Common myeloid progenitor, CD34-positive (primary cell): ENCODE measurements around the gene EGFL7.
A peak's percentile ranks its signal among the peaks of the same experiment; 100 is the strongest.

Source experiments
- CTCF ChIA-PET: fragments of 350-600 bp; sonication (Branson Sonifier 250); formaldehyde crosslinking; loops from one replicate; lab custom pipeline; 2021; ENCODE audit warnings: antibody characterized with exemption; lab: Charles Lee
- POLR2A ChIA-PET: fragments of 350-600 bp; sonication (Branson Sonifier 250); formaldehyde crosslinking; loops from one replicate; lab custom pipeline; 2021; ENCODE audit warnings: antibody characterized with exemption; lab: Charles Lee
- DNase-seq, 3 donors: peaks; one replicate each; pipeline versions ENCODE4 v3.0.0 to v3.0.0-alpha.2; 2013
- H3K27ac ChIP-seq, 2 experiments: 1 replicate in 1 of 2; 2 replicates in 1 of 2; pipeline ENCODE4 v1.7.0; 2013; ENCODE audit warnings: inconsistent platforms in 2 of 2, low read length in 2 of 2, mild to moderate bottlenecking in 2 of 2, low read depth in 1 of 2, moderate library complexity in 1 of 2; ENCODE audit not compliant: severe bottlenecking in 2 of 2, insufficient read depth in 1 of 2, poor library complexity in 1 of 2
- H3K27me3 ChIP-seq, 5 experiments: replicated peaks in 2 of 5; 1 replicate in 3 of 5; 2 replicates in 2 of 5; pipeline versions ENCODE4 v1.6.1 to v1.7.0; 2013; ENCODE audit warnings: low read length in 4 of 5, mild to moderate bottlenecking in 2 of 5, moderate library complexity in 2 of 5, inconsistent platforms in 1 of 5; ENCODE audit not compliant: insufficient read depth in 5 of 5, control insufficient read depth in 4 of 5
- H3K36me3 ChIP-seq, 4 experiments: 1 replicate in 2 of 4; 2 replicates in 2 of 4; pipeline versions ENCODE4 v1.6.1 to v1.7.0; 2013; ENCODE audit warnings: low read length in 3 of 4, control low read depth in 1 of 4, mild to moderate bottlenecking in 1 of 4; ENCODE audit not compliant: control insufficient read depth in 4 of 4, insufficient read depth in 4 of 4
- H3K4me1 ChIP-seq, 4 experiments: 1 replicate in 3 of 4; 2 replicates in 1 of 4; pipeline versions ENCODE4 v1.6.1 to v1.7.1; 2013; ENCODE audit warnings: low read length in 3 of 4, mild to moderate bottlenecking in 3 of 4, control low read depth in 1 of 4, inconsistent platforms in 1 of 4, moderate library complexity in 1 of 4; ENCODE audit not compliant: control insufficient read depth in 4 of 4, insufficient read depth in 4 of 4; ENCODE audit errors: control extremely low read depth in 1 of 4
- H3K4me3 ChIP-seq, 7 experiments: 1 replicate in 4 of 7; 2 replicates in 3 of 7; pipeline versions ENCODE4 v1.5.1 to v1.7.0; 2013; ENCODE audit warnings: mild to moderate bottlenecking in 7 of 7, low read length in 6 of 7, moderate library complexity in 6 of 7, inconsistent platforms in 2 of 7, low read depth in 2 of 7, control low read depth in 1 of 7; ENCODE audit not compliant: insufficient read depth in 4 of 7, control insufficient read depth in 1 of 7; ENCODE audit errors: extremely low read depth in 1 of 7
- H3K9me3 ChIP-seq, 5 experiments: 1 replicate in 4 of 5; 2 replicates in 1 of 5; pipeline versions ENCODE4 v1.6.1 to v1.7.1; 2013; ENCODE audit warnings: low read length in 4 of 5, mild to moderate bottlenecking in 2 of 5, inconsistent platforms in 1 of 5, low read depth in 1 of 5, moderate library complexity in 1 of 5; ENCODE audit not compliant: control insufficient read depth in 4 of 5, insufficient read depth in 2 of 5; ENCODE audit errors: control extremely low read depth in 1 of 5
- WGBS: methylation state at CpG from one replicate; pipeline ENCODE4 v1.1.5; 2013; ENCODE audit not compliant: insufficient coverage; 5-methylcytosine and 5-hydroxymethylcytosine counted together

EGFL7 gene

DNA sequence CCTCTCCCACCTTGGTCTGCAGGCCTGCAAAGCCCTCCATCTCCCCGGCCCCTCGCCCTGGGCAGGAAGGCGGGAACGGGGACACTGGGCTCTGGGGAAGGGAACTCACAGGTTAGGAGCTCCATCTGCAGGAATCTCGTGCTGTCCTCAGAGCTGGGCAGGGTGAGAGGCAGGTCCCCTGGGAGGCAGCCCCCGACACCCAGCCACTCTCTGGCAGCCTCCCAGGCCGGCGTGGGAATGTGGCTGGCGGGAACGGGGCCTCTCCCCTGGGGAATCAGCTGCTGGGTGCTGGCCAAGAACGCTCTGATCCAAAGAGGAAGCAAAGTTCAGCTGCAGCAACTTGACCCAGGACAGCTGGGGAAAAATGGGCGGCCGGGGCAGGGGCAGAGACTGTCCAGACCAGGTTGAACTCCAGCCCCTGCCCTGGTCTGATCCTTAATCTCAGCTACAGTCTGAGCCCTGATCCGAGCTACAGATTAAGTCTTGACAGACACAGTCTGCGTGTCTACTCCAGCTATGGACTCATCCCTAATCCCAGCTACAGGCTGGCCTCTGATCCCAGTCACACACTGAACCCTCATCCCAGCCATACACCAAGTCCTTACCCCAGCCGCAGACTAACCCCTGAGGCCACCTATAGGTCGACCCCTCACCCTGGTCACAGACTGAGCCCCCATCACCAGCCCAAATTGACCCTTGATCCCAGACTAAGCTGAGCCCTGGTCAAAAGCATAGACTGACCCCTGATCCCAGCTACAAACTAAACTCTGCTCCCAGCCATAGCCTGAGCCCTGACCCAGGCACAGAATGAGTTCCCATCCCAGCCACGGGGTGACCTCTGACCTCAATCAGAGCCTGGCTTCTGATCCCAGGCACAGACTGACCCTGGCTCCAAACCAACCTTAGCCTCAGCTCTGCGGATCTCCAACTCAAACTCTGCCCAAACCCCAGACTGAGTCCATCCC is 37.3 kb upstream of the EGFL7 start:
- Histone ChIP-seq H3K27ac (no peak overlapping the region), H3K9me3 (no peaks in the 10 kb centered on the region), H3K36me3 (no peaks in the 10 kb centered on the region), H3K27me3 (no peaks in the 10 kb centered on the region), H3K4me3 (no peak overlapping the region), H3K4me1 (peaks cover 0 to 98% (median 94%) of the 10 kb centered on the region in 4 experiments)
- CTCF ChIA-PET = interaction anchor here (0.6 to 9.6 kb wide), 19 partner anchors 20 to 138 kb away, joined by 3 to 238 read pairs (median 3); no protein-coding TSS in a partner anchor
- no peak for DNase-seq
- POLR2A ChIA-PET = interaction anchor here (0.6 to 1.9 kb wide), 6 partner anchors 31 to 142 kb away, joined by 3 to 7 read pairs (median 4); no protein-coding TSS in a partner anchor
- WGBS = 32% methylated on average over 17 of the region's 19 CpGs

DNA sequence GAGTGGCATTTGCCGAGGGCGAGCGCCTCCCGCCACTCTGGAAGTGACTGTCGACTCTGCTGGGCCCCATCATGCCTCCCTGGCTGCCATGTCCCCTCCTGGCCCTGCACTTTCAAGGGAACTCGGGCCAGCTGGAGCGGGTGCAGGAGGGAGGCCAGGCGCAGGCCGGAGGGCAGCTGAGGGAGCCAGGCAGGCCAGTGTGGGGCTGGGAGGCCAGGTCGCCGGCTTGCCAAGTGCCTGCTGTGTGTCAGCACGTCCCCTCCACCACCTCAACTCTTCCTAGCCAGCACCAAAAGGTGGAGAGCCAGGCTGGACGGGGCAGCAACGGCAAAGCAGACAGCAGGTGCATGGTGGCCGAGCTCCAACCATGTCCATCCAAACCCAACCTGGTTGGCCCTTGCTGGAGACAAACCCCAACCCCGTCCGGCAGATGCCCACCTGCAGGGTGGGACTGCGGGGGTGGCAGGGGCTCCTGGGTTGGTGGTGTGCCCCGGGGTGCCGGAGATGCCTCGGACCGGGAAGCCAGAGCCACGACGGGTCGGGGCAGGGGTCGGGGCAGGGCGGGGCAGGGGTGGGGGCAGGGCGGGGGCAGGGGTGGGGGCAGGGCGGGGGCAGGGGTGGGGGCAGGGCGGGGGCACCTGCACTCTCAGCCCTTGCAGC is 36.5 kb upstream of the EGFL7 start:
- peaks cover 0 to 98% (median 94%) of the 10 kb centered on the region in 4 experiments for H3K4me1 ChIP-seq
- H3K4me3 ChIP-seq = no peak overlapping the region
- CTCF ChIA-PET = interaction anchor here (0.7 to 9.6 kb wide), 16 partner anchors 22 to 139 kb away, joined by 3 to 238 read pairs (median 5); no protein-coding TSS in a partner anchor
- DNase-seq = no peak
- H3K36me3 ChIP-seq = no peaks in the 10 kb centered on the region
- 96% methylated on average over 15 of the region's 30 CpGs for WGBS
- no peak overlapping the region for H3K27ac ChIP-seq
- H3K9me3 ChIP-seq = no peaks in the 10 kb centered on the region
- POLR2A ChIA-PET = interaction anchor here (1.0 to 2.4 kb wide), 4 partner anchors 75 to 97 kb away, joined by 3 to 12 read pairs (median 6); no protein-coding TSS in a partner anchor
- H3K27me3 ChIP-seq = no peaks in the 10 kb centered on the region

DNA sequence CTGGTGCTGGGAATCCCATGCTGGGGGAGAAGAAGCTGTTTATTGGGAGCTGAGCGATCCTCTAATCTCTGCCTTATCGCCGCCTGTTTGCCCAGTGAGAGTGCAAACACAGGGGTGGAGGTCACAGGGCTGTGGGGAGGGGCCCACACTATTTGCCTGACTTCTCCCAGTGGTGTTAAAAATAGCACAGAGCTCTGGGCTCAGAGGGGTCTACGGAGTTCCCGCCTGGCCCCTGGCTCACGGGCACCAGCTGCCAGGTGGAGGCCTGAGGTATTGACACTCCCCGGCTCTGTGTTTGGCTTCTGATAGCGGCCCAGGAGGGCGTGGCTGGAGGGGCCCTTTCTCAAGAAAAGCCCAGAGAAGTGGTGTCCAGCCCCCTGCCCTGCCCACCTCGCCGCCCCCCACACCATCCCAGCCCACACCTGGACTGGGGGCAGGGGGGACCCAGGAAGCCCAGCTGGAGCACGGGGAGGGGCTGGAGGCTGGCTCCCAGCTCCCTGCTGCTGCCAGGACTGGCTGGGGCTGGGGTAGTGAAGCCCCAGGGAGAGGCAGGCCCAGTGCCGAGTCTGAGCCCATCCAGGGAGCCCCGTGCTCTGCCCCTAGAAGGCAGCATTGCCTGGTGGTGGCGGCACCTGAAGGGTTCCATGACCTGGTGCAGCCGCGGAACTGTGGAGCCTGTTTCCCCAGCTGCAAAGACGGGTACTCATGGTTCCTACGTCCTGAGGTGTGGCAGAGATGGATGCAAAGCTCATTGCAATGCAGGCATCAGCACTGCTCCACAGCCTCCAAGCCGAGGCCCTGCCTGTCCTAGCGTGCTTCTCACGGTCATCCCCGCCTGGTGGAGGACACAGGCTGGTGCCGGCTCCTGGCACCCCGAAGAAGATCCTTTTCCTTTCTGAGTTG is 35.7 kb upstream of the EGFL7 start:
- H3K9me3 ChIP-seq = no peaks in the 10 kb centered on the region
- ChIA-PET POLR2A (interaction anchor here (1.5 to 2.4 kb wide), 3 partner anchors 87 to 142 kb away, joined by 4 to 12 read pairs (median 7); no protein-coding TSS in a partner anchor), CTCF (interaction anchor here (0.7 to 9.6 kb wide), 13 partner anchors 8 to 139 kb away, joined by 3 to 238 read pairs (median 8); no protein-coding TSS in a partner anchor)
- peak in 1 of 3 donors; percentile 33 for DNase-seq
- H3K27me3 ChIP-seq = no peaks in the 10 kb centered on the region
- no peak overlapping the region for H3K4me3 ChIP-seq
- peaks cover 0 to 96% (median 93%) of the 10 kb centered on the region in 4 experiments for H3K4me1 ChIP-seq
- no peaks in the 10 kb centered on the region for H3K36me3 ChIP-seq
- WGBS = 89% methylated on average over 17 of the region's 25 CpGs
- no peak overlapping the region for H3K27ac ChIP-seq

DNA sequence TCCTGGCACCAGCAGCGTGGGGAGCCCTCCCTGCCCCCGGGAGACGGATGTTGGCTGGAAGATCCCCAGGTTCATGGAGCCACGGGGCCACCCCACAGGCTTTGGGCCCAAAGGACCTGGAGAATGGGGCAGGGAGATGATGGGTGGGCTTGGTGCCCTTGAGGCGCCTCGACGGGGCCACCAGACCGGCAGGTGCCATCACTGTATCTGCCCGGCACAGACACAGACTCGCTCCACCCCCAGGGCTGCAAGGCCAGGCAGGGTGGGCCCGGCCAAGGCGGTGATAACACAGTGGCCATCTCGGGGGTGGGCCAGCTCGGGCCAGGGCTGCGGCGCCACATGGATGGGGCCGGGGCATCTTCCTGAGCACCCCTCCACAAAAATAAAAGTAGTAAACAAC is 35.0 kb upstream of the EGFL7 start:
- CTCF ChIA-PET = interaction anchor here (1.2 to 9.6 kb wide), 10 partner anchors 9 to 140 kb away, joined by 3 to 238 read pairs (median 14); no protein-coding TSS in a partner anchor
- Histone ChIP-seq H3K36me3 (no peaks in the 10 kb centered on the region), H3K27me3 (no peaks in the 10 kb centered on the region), H3K4me3 (peak overlapping the region in 1 of 7 experiments; percentile 19), H3K27ac (no peak overlapping the region), H3K9me3 (no peaks in the 10 kb centered on the region), H3K4me1 (peaks cover 0 to 89% (median 86%) of the 10 kb centered on the region in 4 experiments)
- 100% methylated on average over 3 of the region's 17 CpGs for WGBS
- POLR2A ChIA-PET = interaction anchor here (0.6 to 2.4 kb wide), 7 partner anchors 17 to 143 kb away, joined by 4 to 12 read pairs (median 4); no protein-coding TSS in a partner anchor
- DNase-seq = no peak

DNA sequence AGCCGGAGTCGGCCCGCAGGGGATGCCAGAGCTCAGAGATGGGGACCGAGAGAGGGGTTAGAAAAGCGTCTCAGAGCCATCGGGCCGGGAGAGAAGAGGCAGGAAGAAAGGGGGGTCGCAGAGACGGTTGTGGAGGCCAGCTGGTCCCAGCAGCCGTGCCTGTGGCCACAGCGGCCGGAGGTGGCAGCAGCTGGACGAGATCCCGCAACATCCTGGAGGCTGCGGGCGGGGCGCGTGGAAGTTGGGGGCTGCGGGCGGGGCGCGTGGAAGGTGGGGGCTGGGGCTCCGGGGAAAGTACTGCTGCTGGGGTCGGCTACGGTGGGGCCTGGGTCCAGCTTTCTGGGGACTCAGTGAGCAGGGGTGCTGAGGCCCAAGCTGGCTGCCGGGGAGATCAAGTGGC is 34.4 kb upstream of the EGFL7 start:
- Histone ChIP-seq H3K9me3 (no peaks in the 10 kb centered on the region), H3K27me3 (no peaks in the 10 kb centered on the region), H3K4me1 (peaks cover 0 to 83% (median 82%) of the 10 kb centered on the region in 4 experiments), H3K27ac (no peak overlapping the region), H3K36me3 (no peaks in the 10 kb centered on the region), H3K4me3 (peak overlapping the region in 1 of 7 experiments; percentile 19)
- peak in 2 of 3 donors; percentile 60 to 68 for DNase-seq
- POLR2A ChIA-PET = interaction anchor here (0.6 to 2.4 kb wide), 11 partner anchors 9 to 143 kb away, joined by 3 to 12 read pairs (median 4); partner anchors contain the start of gene NOTCH1
- 12% methylated on average over 11 of the region's 26 CpGs for WGBS
- CTCF ChIA-PET = interaction anchor here (1.1 to 9.6 kb wide), 10 partner anchors 9 to 141 kb away, joined by 3 to 238 read pairs (median 14); no protein-coding TSS in a partner anchor
